ENCODE measurements around the gene LIPC.
A peak's percentile ranks its signal among the peaks of the same experiment; 100 is the strongest.

The LIPC gene

DNA sequence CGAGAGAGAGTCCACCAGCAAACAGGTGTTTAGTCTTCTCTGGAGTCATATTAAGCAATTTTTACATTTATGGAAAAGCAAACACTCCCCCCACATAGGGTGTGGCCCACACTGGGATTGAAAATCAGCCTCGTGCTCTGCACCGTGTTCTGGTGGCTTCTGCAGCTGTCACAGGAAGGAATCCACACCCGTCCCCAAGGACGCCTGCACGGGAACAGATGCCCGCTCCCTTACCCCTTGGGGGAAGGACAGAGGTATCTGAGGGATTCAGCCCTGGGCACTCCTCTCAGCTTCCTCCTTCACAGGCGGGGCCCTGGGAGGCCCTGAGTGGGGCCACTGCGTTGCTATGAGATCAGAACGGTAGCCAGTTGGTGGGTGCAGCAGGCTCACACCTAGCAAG lies 27.8 kb downstream of the LIPC start:
- no peak for DNase-seq

GRCh38 chr15:58460116-58460790 lies 28.5 kb downstream of the LIPC start:
- no peak for DNase-seq

- no peak for DNase-seq
These were observed 29.1 kb downstream of the LIPC start for GRCh38 chr15:58460872-58461271.

DNA sequence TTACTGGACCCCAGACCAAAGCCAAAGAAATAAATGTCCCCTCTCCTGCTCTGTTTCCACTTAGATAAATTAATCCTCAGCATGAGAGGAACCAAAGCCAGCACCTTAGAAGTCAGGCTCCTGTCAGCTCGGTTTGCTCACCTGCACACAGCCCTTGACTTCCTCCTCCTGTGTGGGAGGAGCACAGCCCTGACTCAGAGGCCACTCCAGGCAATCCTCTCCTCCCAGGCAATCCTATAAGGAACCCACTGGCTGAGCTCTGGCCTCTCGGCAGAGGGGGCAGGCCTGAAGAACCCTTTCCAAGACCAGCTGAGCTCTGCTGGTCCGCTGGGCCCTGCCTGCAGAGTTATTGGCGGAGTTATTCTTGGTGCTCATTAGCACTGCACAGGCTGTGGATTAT lies 30.8 kb downstream of the LIPC start:
- no peak for DNase-seq

GRCh38 chr15:58462973-58463663 lies 31.3 kb downstream of the LIPC start:
- DNase-seq, result no peak

GRCh38 chr15:58463815-58464650 lies 32.2 kb downstream of the LIPC start:
- no peak for DNase-seq

DNA sequence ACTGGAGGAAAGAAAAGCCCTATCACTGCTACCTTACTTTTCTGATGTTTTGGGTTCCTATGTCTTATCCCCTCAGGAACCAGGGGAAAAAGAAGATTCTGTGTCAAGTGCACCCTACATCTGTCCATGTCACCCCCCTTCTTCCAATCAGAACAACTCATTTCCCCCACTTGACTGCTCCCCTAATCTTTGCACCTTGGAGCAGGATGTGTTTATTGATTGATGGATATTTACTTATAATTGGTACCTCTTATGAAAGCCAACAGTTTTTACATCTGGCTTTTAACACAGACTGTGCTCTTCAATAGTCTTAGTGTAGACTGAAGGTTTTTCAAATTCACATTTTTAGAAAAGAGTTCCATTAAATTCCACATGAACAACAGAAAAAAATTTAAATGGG lies 33.3 kb downstream of the LIPC start:
- DNase-seq, result no peak

DNA sequence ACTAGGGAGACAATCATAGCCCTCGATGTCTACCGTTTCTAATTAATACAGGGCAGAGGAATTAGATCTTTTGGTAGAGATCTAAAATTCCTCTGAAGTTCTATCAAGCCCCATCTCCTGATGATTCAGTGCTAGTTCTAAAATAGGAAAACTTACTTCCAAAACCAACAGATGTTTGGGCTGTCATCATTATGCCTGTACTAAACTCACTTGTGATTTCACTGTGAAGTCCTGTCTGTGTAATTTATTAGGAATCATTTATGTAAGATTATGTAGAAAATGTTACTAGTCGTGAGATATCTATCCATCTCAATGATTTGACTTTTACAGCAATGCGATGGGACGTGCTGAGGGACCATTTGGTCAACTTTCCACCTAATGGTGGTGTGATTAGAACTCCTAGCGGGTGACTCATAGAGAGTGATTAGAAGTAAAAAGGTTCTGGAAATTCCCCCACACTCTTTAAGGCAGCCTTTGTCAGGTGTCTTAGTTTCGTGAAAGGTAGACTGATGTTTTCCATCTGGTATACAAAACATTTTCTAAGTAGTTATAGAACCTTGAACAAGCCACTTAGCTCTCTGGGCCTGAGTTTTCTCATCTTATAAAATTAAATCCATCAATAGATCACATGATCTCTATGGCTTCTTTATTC lies 34.2 kb downstream of the LIPC start:
- no peak for DNase-seq

GRCh38 chr15:58466566-58466965 lies 34.8 kb downstream of the LIPC start:
- DNase-seq, result no peak

GRCh38 chr15:58467121-58467721 lies 35.4 kb downstream of the LIPC start:
- no peak for DNase-seq

- DNase-seq, result no peak
These were observed 36.1 kb downstream of the LIPC start for GRCh38 chr15:58467722-58468423.

DNA sequence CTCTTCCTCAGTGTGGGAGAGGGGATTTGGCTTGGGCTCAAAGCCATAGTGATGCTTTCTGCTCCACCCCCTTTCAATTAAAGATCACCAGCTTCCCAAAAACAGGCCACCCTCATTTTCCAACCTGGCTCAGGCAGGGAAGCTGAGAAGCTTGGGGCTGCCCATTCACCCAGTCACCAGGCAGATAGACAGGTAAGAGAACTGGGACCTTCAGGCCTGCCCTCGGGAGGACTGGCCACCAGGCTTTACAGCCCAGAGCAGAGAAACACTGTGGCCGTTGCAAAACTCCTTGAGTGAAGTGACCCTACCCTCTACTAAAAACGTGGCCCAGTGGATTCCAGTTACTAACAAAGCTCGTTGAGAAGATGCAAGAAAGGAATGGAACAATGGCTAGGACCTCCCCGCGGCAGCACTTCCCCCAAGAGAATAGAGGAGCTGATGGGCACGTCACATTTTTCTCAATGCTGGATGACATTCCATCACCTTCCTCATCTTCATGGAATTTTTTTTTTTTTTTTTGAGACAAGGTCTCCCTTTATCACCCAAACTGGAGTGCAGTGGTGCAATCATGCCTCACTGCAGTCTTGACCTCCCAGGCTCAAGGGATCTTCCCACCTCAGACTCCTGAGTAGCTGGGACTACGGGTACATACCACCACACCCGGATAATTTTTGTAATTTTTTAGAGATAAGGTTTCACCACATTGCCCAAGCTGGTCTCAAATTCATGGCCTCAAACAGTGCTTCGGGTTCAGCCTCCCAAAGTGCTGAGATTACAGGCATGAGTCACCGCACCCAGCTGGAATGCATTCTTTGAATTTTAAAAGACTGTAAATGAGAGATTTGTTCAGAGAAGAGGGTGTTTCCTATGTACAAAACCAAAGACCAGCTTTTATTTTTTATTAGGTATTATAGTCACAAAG lies 37.9 kb downstream of the LIPC start:
- DNase-seq, result no peak

- DNase-seq, result no peak
These were observed 39.6 kb downstream of the LIPC start for GRCh38 chr15:58471348-58471747.

- DNase-seq, result no peak
These were observed 40.4 kb downstream of the LIPC start for GRCh38 chr15:58472221-58472620.

- DNase-seq, result no peak
These were observed 41.2 kb downstream of the LIPC start for GRCh38 chr15:58472821-58473581.

GRCh38 chr15:58473724-58474123 lies 41.9 kb downstream of the LIPC start:
- DNase-seq, result no peak

DNA sequence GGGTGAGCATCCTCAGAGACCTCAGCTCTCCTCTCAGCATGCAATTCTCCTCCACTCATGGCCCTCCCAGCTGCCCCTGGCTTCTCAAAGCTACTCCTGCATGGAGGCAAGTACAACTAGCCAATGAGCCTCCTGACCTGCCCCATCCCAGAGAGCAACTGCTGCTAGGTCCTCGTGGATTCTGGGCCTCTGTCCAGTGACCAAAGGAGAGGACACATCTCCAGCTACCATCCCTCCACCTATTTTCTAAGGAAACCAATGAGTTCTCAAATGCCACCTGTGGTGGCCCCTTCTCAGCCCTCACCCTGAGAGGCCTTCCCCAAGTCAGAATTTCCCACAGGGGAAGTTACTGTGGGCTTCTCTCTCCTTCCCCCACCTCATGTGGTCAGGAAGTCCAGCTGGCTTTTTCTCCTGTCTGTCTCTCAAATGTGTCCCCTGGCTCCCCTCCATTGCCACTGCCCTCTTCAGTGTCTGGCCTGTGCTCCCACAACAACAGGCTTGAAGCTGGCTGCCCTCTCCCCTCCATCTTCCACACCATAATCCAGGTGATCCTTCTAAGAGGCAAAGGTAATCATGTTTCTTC lies 43.0 kb downstream of the LIPC start:
- DNase-seq, result no peak

GRCh38 chr15:58475573-58476524 lies 44.1 kb downstream of the LIPC start:
- peak; percentile 5 for DNase-seq

Data from NCI-H748 treated with DMSO at 0.1 percent for 48 hours (cell line).